NCI-H2107 treated with DMSO at 0.1 percent for 48 hours (cell line): ENCODE results near the gene UPK3A.
"Not testable (repeated sequence)": the region's sequence is repeated elsewhere in the genome, so short reads cannot be mapped to it uniquely, and the experiment has no call there.

Source experiments
- DNase-seq: peaks from one replicate; lab custom pipeline; 2025; ENCODE audit not compliant: unreplicated experiment; lab: John Stamatoyannopoulos, UW

UPK3A gene

DNA sequence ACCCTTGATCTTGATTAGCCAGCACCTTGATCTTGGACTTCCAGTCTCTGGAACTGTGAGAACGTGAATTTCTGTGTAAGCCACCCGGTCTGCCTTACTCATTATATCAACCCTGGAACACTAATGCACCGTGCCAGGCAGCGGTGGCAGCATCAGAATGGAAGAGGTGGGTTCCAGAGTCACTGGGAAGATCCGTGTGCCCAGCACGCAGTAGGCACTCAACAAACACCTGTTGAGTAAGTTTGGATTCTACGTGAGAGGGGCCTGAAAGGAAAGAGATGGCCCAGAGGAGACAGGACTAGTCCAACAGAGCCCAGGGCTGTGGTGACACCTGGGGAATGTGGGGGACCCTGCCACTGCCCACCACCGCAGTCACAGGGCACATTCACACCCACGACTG lies 6.6 kb upstream of the UPK3A start:
- no peak for DNase-seq

DNA sequence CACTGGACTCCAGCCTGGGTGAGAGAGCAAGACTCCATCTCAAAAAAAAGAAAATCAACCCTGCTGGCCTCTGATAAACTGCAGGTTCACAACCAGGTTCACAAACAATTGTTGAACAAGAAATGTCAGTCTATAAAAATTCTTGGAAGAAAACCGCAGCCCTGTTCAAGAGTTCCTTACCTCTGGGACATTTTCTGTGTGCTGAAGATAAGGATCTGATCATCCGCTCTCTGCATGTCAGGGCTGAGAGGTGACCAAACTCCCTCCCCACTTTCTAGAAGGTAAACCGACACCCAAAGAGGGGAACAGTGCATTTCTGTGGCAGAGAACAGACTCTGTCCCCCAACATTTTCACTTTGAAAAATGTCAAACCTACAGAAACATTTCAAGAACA lies 4.2 kb upstream of the UPK3A start:
- no peak for DNase-seq

DNA sequence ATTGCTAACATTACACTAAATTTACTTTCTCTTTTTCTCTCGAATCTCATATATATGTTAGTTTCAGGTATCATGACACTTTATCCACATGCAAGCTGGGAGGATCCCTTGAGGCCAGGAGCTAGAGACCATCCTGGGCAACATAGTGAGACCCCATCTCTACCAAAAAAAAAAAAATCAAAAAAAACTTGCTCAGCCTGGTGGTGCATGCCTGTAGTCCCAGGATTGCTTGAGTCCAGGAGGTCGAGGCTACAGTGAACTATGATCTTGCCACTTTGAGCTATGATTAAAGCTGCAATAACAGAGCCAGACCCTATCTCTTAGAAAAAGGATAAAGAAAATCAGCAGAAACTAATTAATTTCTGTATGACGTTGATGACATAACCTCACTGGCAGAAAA lies 3.7 kb upstream of the UPK3A start:
- DNase-seq = no peak

DNA sequence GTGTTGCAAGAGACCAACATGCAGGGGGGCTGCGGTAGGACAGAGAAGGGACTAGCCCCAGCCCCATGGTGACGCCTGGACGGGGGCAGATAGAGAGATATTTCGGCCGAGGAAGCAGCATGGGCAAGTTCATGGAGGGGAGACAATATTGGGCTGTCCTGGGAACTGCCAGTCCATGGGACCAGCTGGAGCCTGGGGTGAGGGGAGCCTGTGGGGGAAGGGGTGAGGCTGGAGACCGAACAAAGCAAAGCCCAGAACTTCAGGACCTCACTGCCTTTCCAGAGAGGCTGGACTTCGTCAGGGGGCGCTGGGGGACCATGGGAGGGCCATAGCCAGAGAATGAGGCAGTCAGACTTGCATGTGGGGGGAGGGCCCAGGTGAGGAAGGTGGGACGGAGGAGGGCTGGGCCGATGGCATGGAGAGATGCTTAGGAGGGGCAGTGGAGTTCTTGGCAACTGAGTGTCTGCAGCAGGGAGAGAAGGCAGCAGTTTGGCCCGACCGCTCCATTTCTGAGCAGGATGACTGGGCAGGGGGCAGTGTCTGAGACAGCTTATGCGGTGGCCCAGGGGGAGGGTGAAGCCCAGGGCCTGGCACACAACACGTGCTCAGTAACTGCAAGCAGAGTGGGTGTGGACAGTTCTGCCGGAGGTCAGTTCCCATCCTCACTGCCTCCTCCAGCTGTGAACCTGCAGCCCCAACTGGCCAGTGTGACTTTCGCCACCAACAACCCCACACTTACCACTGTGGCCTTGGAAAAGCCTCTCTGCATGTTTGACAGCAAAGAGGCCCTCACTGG lies 712 bp downstream of the UPK3A start:
- no peak for DNase-seq

DNA sequence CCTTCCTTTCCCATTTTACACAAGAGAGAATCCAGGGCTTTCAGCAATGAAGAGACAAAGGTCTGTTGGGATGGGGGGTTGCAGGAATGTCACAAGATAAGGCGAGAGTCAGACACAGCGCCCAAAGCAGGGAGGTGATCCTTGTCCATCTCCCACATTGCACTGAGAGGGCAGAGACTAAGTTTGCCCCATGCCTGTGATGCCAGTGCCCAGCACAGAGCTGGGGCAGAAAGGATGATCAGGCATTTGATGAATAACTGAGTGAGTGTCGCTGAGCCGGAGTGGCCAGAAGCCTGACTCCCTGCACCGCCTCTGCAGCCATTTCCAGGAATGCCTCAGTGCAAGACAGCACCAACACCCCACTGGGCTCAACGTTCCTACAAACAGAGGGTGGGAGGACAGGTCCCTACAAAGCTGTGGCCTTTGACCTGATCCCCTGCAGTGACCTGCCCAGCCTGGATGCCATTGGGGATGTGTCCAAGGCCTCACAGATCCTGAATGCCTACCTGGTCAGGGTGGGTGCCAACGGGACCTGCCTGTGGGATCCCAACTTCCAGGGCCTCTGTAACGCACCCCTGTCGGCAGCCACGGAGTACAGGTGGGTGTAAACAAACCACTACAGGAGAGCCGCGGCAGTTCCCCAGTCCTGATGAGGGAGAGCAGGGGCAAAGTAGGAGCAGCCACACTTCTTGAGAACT lies 2.3 kb downstream of the UPK3A start:
- DNase-seq = no peak

DNA sequence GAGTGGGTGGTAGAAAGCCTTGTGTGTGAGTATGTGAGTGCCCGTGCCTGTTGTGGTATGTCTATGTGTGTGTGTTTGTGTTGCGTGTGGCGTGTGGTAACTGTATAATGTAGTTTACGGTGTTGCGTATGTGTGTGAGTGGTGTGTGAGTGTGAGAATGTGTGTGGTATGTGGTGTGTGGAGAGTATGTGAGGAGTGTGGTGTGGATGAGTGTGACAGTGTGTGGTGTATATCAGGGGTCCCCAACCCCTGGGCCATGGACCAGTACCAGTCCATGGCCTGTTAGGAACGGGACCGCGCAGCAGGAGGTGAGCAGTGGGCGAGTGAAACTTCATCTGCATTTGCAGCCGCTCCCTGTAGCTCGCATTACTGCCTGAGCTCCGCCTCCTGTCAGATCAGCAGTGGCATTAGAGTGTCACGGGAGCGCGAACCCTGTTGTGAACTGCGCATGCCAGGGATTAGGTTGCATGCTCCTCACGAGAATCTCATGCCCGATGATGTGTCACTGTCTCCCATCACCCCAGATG lies 5.7 kb downstream of the UPK3A start:
- DNase-seq = peak; percentile 12

DNA sequence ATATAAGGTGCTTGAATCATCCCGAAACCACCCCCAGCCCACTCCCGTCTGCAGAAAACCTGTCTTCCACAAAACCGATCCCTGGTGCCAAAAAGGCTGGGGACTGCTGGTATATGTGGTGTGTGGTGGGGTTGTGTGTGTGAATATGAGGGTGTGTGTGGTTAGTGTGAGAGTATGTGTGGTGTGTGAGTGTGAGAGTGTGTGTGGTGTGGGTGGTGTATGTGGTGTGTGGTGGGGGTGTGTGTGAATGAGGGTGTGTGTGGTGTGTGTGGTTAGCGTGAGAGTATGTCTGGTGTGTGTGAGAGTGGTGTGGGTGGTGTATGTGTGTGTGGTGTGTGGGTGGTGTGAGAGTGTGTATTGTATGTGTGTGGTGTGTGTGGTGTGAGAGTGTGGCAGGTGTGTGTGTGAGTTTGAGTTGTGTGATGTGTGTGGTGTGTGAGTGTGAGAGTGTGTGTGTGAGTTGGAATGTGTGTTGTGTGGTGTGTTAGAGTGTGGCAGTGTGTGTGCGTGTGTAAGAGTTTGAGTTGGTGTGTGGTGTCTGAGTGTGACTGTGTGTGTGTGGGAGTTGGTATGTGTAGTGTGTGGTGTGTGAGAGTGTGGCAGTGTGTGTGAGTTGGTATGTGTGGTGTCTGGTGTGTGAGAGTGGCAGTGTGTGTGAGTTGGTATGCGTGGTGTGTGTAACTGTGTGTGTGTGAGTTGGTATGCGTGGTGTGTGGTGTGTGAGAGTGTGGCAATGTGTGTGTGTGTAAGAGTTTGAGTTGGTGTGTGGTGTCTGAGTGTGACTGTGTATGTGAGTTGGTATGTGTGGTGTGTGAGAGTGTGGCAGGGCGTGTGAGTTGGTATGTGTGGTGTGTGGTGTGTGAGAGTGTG lies 6.5 kb downstream of the UPK3A start:
- no peak for DNase-seq

DNA sequence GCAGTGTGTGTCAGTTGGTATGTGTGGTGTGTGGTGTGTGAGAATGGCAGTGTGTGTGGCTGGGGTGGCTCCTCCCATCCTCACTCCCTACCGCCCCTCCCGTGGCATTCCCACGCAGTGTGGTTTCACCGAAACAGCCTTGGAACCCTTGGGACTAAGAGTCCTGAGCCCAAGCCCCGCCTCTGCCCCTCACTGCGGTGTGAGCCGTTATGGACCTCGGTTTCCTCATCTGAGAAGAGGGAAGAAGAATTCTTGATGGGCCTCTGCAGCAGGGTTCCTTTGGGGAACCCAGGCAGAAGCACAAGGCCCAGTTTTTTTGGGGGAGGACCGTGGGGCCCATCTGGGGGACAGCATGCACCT lies 7.2 kb downstream of the UPK3A start:
- no peak for DNase-seq

DNA sequence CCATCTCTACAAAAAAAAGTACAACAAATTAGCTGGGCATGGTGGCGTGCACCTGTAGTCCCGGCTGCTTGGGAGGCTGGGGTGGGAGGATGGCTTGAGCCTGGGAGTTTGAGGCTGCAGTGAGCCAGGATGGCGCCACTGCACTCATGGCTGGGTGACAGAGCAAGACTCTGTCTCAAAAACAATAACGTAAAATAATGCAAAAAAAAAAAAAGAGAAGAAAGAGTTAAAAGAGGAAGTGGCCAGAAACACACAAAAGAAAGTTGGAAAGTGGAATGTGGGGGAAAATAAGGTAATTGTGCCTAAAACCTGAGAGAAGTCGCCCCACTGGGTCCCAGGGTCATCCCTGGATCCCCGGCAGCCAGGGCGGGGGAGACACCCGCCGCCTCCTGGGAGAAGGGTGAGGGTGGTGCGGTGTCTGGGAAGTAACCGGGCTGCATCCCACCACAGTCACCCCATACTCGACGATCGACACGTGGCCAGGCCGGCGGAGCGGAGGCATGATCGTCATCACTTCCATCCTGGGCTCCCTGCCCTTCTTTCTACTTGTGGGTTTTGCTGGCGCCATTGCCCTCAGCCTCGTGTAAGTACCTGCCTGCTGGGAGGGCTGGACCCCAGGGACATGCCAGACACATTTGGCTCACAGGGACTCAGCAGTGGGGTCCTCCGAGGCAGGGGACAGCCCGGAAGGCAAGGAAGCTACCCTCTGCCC lies 8.1 kb downstream of the UPK3A start:
- DNase-seq = no peak

DNA sequence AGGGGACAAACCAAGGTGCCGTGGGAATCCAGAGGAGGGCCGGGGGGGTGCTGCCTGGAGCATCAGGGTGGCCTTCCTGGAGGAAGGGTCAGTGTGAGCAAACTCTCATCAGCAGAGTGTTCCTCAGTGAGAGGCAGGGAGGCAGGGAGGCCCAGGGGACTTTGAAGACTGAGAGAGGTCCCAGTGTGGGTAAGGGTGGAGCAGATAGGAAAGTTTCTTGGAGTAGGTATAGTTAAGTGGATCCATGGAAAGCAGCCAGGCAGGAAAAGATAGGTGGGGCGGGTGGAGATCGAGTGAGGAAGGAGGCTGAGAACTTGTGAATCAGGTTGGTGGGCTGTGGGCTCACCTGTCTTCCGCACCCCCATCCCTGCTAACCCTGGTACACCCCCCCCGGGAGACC lies 9.3 kb downstream of the UPK3A start:
- no peak for DNase-seq

DNA sequence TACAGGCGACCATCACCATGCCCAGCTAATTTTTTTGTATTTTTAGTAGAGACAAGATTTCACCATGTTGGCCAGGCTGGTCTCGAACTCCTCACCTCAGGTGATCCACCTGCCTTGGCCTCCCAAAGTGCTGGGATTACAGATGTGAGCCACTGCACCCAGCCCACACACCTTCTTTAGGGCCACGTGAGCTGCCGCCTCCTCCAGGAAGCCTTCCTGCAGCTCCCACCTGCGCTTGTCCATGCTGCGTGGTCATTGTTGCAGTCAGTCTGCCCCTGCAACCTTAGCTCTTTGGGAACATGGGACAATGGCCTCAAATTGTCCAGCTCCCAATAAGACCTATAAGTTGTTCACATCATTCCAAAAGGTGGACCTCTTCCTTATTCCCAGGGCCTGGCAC lies 10.3 kb downstream of the UPK3A start:
- DNase-seq = not testable (repeated sequence)

DNA sequence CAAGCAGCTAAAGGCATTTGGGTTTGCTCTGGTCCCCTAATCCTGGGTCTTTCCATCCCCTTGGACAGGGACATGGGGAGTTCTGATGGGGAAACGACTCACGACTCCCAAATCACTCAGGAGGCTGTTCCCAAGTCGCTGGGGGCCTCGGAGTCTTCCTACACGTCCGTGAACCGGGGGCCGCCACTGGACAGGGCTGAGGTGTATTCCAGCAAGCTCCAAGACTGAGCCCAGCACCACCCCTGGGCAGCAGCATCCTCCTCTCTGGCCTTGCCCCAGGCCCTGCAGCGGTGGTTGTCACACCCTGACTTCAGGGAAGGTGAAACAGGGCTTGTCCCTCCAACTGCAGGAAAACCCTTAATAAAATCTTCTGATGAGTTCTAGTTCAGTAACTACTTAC lies 10.7 kb downstream of the UPK3A start:
- no peak for DNase-seq

DNA sequence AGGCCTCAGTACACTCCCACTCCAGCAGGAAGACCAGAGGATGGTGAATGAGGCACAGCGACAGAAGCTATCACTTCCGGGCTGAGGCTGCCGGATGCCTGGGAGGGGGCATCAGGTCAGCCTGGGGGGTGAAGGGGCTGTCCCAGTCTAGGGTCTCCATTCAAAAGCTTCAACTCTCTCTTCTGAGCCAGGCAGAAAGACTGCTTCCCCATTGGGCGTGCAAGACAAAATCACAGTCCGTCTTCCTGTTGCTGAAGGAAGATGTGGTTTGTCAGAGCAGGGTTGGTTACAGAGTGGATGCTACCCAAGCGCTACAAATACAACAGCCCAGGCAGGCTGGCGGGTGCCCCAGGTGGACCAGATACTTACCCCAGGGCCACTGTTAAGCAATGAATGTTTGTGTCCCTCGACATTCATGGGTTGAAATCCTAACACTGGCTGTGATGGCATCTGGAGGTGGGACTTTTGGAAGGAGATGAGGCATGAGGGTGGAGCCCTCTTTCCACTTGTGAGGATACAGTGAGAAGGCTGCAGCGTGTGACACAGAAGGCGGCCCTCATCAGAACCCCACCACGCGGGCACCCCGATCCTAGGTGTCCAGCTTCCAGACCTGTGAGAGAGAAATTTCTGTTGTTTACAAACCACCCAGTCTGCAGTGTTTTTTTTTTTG lies 12.0 kb downstream of the UPK3A start:
- no peak for DNase-seq

DNA sequence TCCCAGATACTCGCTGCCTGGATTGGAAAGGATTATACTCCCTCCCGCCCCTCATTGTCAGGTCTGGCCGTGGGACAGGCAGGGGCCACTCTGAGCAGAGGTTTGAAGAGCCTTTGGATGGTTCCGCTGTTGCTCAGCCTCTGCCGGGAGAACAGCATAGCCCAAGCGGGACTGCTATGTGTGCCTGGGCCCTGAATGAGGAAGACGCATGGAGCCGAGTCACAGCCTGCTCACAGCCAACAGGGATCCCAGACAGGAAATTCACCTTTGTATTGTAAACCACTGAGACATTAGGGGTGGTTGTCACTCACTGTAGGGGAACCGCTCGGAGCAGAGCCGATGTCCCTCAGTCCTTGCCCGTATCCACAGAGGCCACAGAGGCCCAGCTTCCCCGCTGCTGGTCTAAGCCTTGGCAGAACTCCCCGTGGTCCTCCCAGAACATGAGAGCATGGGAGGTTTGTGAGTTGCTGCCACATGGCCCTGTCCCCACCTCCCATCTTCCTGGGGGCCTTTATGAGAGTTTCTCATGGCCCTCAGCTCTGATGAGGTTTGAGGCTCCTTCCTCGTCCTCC lies 14.3 kb downstream of the UPK3A start:
- DNase-seq = no peak

DNA sequence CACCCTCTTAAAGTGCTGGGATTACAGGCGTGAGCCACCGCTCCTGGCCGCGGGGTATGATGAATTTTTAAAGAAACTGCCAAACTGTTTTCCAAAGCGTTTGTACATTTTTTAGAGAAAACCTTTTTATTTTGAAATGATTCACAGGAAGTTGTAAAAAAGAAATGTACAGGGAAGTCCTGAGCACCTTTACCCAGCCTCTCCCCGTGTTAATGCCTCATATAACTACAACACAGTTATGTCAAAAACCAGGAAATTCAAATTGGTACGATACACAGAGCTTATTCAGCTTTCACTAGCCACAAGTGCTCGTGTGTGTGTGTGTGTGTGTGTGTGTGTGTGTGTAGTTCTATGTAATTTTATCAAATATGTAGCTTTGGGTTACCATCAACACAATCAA lies 18.0 kb downstream of the UPK3A start:
- DNase-seq = no peak

DNA sequence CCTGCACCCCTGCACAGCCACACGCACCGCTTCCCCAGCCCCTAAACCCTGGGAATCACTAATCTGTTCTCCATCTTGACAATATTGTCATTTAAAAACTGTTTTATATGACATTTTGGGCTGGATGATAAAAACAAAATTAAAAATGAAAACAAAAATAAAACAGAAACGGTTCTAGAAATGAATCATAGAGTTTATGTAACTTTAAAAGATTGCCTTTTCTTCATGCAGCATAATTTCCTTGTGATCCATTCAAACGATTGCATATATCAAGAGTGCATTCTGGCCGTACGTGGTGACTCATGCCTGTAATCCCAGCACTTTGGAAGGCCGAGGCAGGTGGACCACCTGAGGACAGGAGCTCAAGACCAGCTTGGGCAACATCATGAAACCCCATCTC lies 18.4 kb downstream of the UPK3A start:
- DNase-seq = no peak

DNA sequence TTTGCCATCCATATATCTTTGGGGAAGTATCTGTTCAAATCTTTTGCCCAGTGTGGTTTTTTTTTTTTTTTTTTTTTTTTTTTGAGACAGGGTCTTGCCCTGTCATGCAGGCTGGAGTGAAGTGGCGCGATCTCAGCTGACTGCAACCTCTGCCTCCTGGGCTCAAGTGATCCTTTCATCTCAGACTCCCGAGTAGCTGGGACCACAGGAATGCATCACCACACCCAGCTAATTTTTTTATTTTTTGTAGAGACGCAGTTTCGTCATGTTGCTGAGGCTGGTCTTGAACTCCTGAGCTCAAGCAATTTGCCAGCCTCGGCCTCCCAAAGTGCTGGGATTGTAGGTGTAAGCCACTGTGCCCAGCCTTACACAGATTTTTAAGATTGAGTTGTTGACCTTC lies 20.2 kb downstream of the UPK3A start:
- DNase-seq = no peak

DNA sequence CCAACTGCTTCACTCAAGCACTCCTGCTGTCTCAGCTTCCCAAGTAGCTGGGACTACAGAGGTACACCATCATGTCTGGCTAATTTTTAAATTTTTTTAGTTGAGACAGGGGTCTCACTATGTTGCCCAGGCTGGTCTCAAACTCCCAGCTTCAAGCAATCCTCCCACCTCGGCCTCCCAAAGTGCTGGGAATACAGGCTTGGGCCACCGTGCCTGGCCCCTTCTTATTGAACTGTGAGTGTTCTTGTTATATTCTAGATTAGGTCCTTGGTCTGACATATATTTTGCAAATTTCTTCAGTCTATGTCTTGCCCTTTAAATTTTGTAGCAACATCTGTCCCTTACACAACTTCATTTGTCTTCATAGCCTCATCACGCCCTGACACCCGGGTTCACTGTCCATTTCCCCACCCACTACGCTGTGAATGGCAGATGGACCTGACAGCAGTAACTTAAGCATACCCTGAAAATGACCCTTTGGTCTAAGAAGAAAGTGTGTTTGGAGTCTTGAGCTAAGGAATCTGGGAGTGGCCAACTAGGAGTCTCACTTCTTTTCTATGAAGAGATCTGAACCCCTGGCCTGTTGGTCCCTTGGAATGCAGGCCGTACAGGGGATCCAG lies 20.8 kb downstream of the UPK3A start:
- no peak for DNase-seq

DNA sequence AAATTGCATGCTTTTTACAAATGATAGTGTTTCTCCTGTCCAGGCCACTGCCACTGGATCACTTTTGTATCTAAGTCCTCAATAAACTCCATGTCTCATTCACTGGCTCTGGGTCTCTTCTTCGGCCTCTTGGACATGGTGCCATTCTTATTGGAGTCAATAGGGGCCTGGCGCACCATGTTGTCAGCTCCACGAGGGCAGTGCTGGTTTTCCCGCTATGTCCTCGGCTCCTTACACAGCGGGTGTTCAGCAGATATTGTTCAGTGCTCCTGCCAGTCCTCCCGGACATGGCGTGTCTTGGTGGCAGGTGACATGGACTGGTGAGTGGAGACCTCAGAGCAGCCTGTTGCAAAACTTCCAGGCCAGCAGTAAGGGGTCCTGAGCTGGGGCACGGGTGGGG lies 21.4 kb downstream of the UPK3A start:
- no peak for DNase-seq
